HG03354 (cell line): Measurements from ENCODE around the gene HMGXB3.

Source experiments
- ATAC-seq: cut with Tn5 transposase; IDR thresholded peaks from one replicate; pipeline ENCODE4 v1.9.1; 2021; ENCODE audit warnings: mild to moderate bottlenecking; ENCODE audit not compliant: unreplicated experiment, poor library complexity, severe bottlenecking

The HMGXB3 gene

GRCh38 chr5:150000256-150000989 lies at the start of gene HMGXB3, which contains the start of gene TIGD6:
Gene HMGXB3, plus strand, starts transcription at chr5:150000739. Its CDS starts 4,114 bp downstream, at chr5:150004853.
Gene TIGD6, minus strand, starts transcription at chr5:150000654. Its CDS starts 4,306 bp downstream, at chr5:149996348.
- peak; percentile 90 for ATAC-seq

- no peak for ATAC-seq
Measured at GRCh38 chr5:149951138-149951749, 49.3 kb upstream of the HMGXB3 start.

GRCh38 chr5:149953436-149954121 lies 47.0 kb upstream of the HMGXB3 start:
- ATAC-seq: no peak

- ATAC-seq: no peak
Measured at GRCh38 chr5:149954798-149955197, 45.7 kb upstream of the HMGXB3 start.

GRCh38 chr5:149956685-149957084 lies 43.9 kb upstream of the HMGXB3 start:
- ATAC-seq: no peak

GRCh38 chr5:149957855-149958254 lies 42.7 kb upstream of the HMGXB3 start:
- ATAC-seq: no peak

GRCh38 chr5:149959406-149960236 lies 40.9 kb upstream of the HMGXB3 start:
- peak; percentile 23 for ATAC-seq

GRCh38 chr5:149960272-149961185 lies 40.0 kb upstream of the HMGXB3 start, which contains the start of gene SLC26A2:
Gene SLC26A2, plus strand, starts transcription at chr5:149960758. Its CDS starts 16,895 bp downstream, at chr5:149977653.
- ATAC-seq: peak; percentile 98

GRCh38 chr5:149961186-149961685 lies 39.3 kb upstream of the HMGXB3 start:
- no peak for ATAC-seq

- no peak for ATAC-seq
Measured at GRCh38 chr5:149961957-149962409, 38.6 kb upstream of the HMGXB3 start.

GRCh38 chr5:149962601-149963300 lies 37.8 kb upstream of the HMGXB3 start:
- ATAC-seq: no peak

- ATAC-seq: no peak
Measured at GRCh38 chr5:149963729-149964128, 36.8 kb upstream of the HMGXB3 start.

GRCh38 chr5:149966946-149967345 lies 33.6 kb upstream of the HMGXB3 start:
- ATAC-seq: no peak

GRCh38 chr5:149969181-149969930 lies 31.2 kb upstream of the HMGXB3 start:
- ATAC-seq: no peak

GRCh38 chr5:149975409-149975808 lies 25.1 kb upstream of the HMGXB3 start:
- no peak for ATAC-seq

- ATAC-seq: no peak
Measured at GRCh38 chr5:149979896-149980295, 20.6 kb upstream of the HMGXB3 start.

GRCh38 chr5:149981206-149981605 lies 19.3 kb upstream of the HMGXB3 start:
- ATAC-seq: no peak
